Peyer's patch (tissue), 4 donors: Measurements from ENCODE around the gene ST6GAL1.

Source experiments
- CTCF ChIP-seq, 6 experiments: fragments of 450-650 bp in 4 of 6; fragments of 200-600 bp in 2 of 6; sonication (generic) in 1 of 6; IDR thresholded peaks; one replicate each; pipeline ENCODE4 v1.5.1; 2017 to 2019; ENCODE audit warnings: antibody characterized with exemption in 6 of 6, mild to moderate bottlenecking in 3 of 6, moderate library complexity in 1 of 6
- POLR2A ChIP-seq, 2 donors: fragments of 450-650 bp; IDR thresholded peaks; one replicate each; pipeline ENCODE4 v1.5.1; 2017; ENCODE audit warnings: antibody characterized with exemption in 2 of 2, mild to moderate bottlenecking in 2 of 2, moderate library complexity in 2 of 2

GRCh38 chr3:186945255-186945823 lies 15.0 kb downstream of the ST6GAL1 start:
- TF ChIP-seq CTCF (IDR thresholded peaks at IDR 0.05) (no peak), POLR2A (IDR thresholded peaks at IDR 0.05) (no peak)
